NCI-H1092 treated with DMSO at 0.1 percent for 48 hours (cell line): Measurements from ENCODE around the gene EIF2B2.
"Not testable (repeated sequence)": the region's sequence is repeated elsewhere in the genome, so short reads cannot be mapped to it uniquely, and the experiment has no call there.

Experiments
- DNase-seq: peaks from one replicate; lab custom pipeline; 2025; lab: John Stamatoyannopoulos, UW

The EIF2B2 gene

GRCh38 chr14:74974364-74975058, 28.2 kb upstream of the EIF2B2 start:
- DNase-seq, result no peak

- DNase-seq, result no peak
These were observed 27.5 kb upstream of the EIF2B2 start for GRCh38 chr14:74975059-74975810.

DNA sequence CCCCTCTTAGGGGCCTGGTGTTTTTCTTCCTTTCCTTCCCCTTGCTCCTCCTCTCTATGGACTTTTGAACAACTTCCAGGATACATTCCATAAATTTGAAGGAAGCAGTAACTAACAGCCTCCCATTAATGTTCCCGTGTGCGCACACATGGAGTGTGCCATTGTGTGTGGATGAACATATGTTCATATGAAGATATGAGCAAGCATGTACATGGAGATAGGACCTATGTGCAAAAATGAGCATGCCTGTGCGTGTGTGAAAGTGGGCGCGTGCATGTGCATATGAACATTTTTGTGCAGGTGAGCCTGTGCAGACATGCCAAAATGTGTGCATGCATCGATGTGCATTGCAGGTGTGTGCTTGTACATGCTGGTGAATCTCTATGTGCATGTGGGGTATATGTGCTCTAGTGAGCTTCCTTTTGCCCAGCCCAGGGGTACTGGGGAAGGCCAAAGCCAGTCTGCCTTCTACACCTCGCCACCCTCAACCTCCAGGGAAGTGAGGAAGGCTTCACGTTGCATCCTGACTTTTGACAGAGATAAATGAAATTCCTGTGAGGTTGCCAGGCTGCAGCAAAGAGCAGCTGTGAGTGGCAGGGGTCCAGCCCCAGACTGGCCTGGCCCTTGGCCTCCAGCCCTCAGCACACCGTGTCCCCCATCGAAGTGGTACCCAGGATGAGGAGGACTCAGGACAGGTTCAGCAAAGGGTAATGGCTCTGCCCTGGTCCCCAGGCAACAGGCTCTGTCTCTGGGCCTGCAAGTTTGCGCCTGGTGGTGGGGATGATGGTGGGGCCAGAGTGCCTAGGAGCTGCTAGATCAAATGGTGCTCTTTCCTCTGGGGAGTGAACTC, 26.2 kb upstream of the EIF2B2 start:
- DNase-seq, result no peak

GRCh38 chr14:74977164-74977900, 25.4 kb upstream of the EIF2B2 start:
- no peak for DNase-seq

DNA sequence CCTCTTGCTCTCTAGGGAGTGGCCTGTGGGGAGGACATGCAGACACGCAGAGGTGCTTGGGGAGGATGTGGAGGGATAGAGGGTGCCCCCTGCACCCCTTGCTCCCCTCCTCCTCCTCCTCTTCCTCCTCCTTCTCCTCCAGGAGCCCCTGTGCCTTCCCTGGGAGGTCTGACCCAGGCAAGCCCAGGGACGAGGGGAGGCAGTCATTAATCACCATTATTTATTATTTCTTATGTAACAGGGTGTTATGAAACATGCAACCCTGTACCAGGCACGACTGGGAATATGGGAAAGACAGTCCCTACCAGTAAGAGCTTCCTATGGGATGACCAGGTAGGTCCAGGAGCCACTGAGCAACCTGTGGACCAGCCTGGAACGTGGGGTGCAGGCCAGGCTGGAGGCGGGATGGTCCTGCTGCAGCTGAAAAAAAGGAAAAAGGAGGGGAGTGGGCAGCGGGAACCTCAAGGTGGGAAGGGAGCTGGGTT, 24.8 kb upstream of the EIF2B2 start:
- no peak for DNase-seq

- DNase-seq, result no peak
These were observed 24.2 kb upstream of the EIF2B2 start for GRCh38 chr14:74978416-74978947.

DNA sequence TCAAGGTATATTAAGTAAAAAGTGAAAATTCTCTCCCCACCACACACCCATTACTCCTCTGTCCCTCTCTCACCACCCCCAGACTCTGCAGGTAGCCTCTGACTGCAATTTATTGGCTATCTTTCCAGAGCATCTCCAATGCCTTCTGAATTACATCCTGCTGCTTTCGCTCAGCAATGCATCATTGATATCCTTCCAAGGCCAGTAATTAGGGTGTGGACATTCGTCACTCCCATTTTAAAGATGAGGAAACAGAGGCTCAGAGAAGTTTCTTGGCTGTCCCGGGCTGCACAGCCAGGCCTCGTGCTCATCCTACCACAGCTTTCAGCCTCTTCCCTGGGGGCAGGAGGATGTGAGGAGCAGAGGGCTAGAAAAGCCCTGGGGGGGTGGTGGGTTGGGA, 23.7 kb upstream of the EIF2B2 start:
- no peak for DNase-seq

- DNase-seq, result peak; percentile 36
These were observed 23.0 kb upstream of the EIF2B2 start for GRCh38 chr14:74979442-74980397.

GRCh38 chr14:74980398-74980730, 22.4 kb upstream of the EIF2B2 start:
- peak; percentile 52 for DNase-seq

GRCh38 chr14:74980731-74981461, 21.8 kb upstream of the EIF2B2 start:
- peak; percentile 65 for DNase-seq

DNA sequence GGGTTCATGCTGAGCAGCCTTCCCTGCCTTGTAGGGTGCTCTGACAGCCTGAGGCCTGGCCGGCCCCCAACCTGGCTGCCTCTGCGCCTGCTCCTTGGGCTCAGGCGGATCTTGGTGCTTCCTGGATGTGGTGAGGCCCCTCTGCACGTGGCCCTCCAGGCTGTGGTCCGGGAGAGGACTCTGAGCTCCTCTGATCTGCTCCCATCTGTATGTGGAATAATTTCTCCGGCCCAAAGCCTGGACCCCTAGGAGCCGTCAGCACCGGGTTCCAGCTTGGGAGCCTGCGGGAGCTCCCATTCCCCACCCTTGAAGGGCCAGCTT, 21.3 kb upstream of the EIF2B2 start:
- DNase-seq, result no peak

DNA sequence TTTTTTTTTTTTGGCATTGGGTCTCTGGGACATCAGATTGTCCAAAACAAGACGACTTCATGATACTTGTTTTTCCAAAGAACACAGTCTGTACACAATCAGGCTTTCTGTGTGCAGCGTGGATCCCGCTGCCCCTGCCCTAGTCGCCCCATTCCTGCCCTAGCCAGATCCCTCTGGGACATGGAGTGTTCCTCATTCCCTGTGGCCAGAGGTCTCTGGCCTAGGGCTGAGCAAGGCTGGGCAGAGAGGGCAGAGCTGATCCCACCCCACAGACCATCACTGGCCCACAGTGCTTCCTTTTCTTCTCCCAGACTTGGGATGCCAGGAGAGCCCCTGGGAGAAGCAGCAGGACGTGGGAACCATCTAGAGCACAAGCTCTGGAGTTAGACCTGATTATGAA, 20.9 kb upstream of the EIF2B2 start:
- no peak for DNase-seq

DNA sequence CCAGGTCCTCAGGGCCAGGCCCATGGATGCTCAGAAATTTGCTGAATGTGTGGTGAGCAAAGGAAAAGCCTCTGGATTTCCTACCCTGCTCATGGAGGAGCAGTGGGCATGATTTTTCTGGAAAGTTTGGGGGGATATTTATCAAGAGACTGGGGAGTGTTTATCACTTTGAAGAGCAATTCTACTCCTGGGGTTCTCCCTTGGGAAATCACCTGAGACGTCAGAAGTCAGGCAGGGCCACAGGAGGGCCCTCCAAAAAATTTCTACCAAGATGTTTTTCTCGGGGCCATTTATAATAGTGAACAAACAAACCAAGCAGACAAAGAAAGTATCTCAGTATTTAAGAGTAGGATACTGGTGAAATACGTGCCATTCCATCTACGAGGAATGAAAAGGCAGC, 20.1 kb upstream of the EIF2B2 start:
- DNase-seq, result no peak

DNA sequence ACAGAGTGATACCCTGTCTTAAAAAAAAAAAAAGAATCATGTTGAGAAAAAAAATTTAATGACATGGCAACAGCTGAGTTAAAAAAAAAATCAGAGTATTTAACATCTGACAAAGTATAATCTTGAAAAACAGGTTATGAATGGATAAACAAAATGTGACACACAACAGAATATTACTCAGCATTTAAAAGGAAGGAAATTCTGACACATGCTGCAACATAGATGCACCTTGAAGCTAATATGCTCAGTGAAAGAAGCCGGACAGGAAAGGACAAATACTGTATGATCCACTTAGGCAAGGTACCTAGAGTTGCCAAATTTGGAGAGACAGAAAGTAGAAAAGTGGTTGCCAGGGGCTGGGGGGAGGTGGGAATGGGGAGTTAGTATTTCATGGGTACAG, 19.4 kb upstream of the EIF2B2 start:
- no peak for DNase-seq

DNA sequence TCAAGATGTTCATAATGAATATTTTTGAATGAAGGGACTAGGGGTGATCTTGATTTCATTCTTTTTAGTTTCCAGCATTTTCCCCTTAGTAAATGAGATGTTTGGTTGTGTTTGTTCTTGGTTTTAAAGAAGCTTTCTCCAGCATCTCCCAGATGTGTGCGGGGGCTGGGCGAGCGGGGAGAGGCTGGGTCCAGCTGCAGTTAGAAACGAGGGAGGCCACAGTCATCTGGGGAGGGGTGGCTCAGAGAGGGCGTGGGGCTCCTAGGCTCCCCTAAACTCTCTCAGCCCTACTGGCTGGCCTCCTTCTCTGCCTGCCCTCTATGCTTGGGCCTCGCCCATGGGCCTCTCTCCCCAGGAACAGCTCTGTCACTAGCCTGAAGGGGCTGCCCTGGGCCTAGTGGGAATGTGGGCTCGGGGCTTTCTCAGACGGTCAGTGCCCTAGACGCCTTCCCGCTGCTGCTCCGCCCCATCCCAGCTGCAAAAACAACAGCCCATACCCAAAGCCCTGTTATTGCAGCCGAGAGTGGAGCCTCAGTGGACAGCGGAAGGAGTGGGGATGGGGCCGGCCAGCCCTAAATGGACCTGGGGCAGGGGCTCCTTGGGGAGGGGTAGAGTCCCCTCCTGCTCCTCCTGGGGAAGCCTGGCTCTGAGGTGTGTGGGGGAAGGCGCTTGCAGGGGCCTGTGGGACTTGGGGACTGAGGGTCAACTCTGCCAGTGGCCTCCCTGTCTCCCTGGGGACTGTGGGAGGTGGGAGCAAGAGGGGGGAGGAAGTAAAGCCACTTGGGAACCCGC, 18.3 kb upstream of the EIF2B2 start:
- DNase-seq, result no peak

DNA sequence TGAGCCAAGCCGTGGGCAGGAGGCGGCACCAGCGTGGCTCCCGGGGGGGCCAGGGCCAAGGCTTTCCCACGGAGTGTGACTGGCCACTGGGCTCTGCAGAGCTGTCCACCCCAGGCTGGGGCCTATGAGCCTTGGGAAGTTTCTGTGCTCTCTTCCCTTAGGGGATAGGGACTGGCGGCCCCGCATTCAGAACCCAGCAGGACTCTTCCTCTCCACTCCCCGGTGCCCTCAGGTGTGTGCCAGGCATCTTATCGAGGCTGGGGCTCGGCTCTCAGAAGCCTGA, 17.8 kb upstream of the EIF2B2 start:
- no peak for DNase-seq

DNA sequence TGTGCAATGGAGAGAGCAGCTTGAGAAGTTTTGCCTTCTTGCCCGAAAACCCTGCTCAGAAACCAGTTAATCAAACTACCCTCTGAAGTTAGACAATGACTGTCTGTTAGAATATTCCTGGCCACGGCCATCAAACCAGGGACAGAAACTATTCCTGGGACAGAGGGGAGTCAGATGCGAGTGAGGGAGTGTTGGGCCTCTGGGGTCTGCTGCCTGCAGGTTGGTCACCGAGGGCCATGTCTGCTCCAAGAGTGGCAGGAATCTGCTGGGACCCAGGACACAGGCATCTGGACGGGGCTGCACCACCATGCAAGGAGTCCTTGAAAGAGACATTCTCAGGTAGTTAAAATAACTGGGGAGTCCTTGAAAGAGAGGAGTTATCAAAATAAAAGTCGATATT, 16.9 kb upstream of the EIF2B2 start:
- DNase-seq, result no peak

DNA sequence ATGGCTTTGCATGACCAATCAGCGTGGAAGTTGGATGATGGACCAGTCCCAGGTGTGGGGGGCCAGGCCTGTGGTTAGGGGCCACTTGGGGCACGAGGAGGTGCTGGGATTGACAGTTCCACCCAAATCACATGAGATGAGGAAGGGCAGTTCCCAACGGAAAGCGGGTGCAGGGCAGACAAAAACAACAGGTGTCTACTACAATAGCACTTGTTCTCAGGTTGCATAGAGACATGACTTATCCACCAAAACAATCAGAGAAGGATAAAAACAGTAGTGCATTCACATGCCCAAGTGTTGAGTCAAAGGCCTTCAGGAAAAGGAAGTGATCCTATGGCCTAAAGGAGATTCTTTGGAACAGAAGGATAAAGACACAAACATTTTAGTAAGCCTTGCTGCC, 14.6 kb upstream of the EIF2B2 start:
- DNase-seq, result no peak

DNA sequence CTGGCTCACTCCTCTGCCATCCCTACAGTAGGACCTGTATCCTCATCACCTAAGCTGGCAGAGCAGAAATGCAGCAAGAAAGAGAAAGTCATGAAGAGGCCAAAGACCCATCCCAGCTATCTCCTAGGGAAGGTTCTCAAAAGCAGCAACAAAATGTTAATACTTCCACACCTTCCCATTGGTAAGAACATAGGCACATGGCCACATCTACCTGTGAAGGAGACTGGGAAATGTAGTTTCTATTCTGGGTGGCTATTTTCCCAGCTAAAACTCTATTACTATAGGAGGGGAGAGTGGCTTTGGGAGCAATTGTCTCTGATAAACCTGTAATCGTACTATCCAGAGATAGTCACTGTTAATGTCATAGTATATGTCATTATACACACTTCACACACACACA, 13.7 kb upstream of the EIF2B2 start:
- no peak for DNase-seq

- not testable (repeated sequence) for DNase-seq
These were observed 8.5 kb upstream of the EIF2B2 start for GRCh38 chr14:74994182-74994581.
